Lower lobe of right lung (tissue), 2 donors: ENCODE measurements around the gene PRND. TPM values are rescaled to one million over a fixed set of nuclear protein-coding genes. Genes with fewer than 3 reads are reported as not detected.

ENCODE experiments used
- ATAC-seq, 2 donors: fragments of 200-7000 bp; cut with Tn5 transposase; one replicate each; pipeline ENCODE4 v1.9.1; 2020 to 2022; ENCODE audit warnings: mild to moderate bottlenecking in 2 of 2, moderate library complexity in 2 of 2
- DNase-seq: peaks from one replicate; pipeline ENCODE4 v3.0.0-alpha.2; 2020
- H3K27ac ChIP-seq: fragments of 200-600 bp; one replicate; pipeline ENCODE4 v1.8.0; 2022
- H3K27me3 ChIP-seq: fragments of 200-600 bp; one replicate; pipeline ENCODE4 v1.8.0; 2022; ENCODE audit warnings: low read depth
- H3K36me3 ChIP-seq: fragments of 200-600 bp; one replicate; pipeline ENCODE4 v1.8.0; 2022; ENCODE audit warnings: mild to moderate bottlenecking
- H3K4me1 ChIP-seq: fragments of 200-600 bp; one replicate; pipeline ENCODE4 v1.8.0; 2022
- H3K4me3 ChIP-seq: fragments of 200-600 bp; one replicate; pipeline ENCODE4 v1.8.0; 2022; ENCODE audit warnings: mild to moderate bottlenecking
- H3K9me3 ChIP-seq: fragments of 200-600 bp; one replicate; pipeline ENCODE4 v1.8.0; 2022
- CTCF ChIP-seq: fragments of 200-600 bp; IDR thresholded peaks from one replicate; pipeline ENCODE4 v1.8.0; 2022; ENCODE audit warnings: antibody characterized with exemption, mild to moderate bottlenecking
- intact Hi-C: fragments of 100-400 bp; cut with DNase I; formaldehyde crosslinking; loops from one replicate; pipeline ENCODE4 v1.11.0; 2022
- total RNA-seq: library from RNA; stranded (reverse); fragmentation: NEBNext Ultra II Directional; extraction: Animal tissue kit (Norgen Biotek cat#: 25700); gene quantifications from one replicate; pipeline ENCODE4 v1.2.1, GENCODE V29; 2021
- donor health status: DM: no; HTN: yes; CAD: no; lungs with severe emphysema.

The PRND gene
- total RNA-seq, 1 donor from 2014 or later = not detected

GRCh38 chr20:4763261-4763660 lies 41.6 kb downstream of the PRND start:
- H3K4me3 ChIP-seq = no peak overlapping the region
- DNase-seq (no peak), ATAC-seq (no peak)
- no peaks in the 10 kb centered on the region for H3K9me3 ChIP-seq
- H3K27ac ChIP-seq = no peak overlapping the region
- no peak for TF ChIP-seq CTCF
- no peaks in the 10 kb centered on the region for H3K36me3 ChIP-seq
- intact Hi-C loops = no loop called here
- no peaks in the 10 kb centered on the region for H3K27me3 ChIP-seq
- H3K4me1 ChIP-seq = no peaks in the 10 kb centered on the region

DNA sequence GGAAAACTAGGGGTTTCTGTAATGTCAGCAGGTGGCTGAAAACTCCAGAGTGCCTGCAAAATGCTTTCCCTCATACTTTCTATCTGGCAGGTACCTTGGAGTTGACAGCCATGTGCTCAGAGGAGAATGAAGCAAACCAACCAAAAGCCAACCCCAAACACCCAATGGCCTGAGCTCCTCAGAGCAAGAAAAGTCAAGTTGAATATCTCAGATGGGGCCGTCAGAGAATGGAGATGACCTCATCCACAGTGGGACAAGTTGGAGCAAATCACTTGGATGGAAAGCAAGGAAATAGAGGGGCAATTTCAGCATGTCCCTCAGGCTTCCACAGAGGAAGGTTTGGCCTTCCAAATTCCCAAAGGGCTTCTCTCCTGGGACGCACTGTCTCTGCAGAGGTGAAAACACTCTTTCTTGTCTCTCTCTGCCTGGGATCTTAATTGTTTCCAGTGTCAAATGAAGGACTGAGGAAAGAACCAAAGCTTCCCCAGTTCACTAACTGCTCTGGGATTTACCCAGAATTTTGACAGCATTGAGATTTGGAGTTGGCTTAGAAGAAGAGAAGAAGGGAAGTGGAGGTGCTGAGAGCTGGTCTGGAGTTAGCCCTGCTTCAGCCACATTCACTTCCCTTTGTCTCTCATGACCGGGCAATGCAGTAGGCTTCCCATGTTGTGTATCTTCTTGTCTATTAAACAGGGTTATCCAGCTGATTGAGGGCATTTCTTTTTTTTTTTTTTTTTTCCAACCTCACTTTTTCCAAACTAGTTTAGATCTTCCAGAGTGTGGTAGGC lies 42.2 kb downstream of the PRND start:
- TF ChIP-seq CTCF = no peak
- intact Hi-C loops = no loop called here
- H3K4me3 ChIP-seq = no peak overlapping the region
- DNase-seq (no peak), ATAC-seq (no peak)
- no peak overlapping the region for H3K27ac ChIP-seq
- no peaks in the 10 kb centered on the region for H3K9me3 ChIP-seq
- H3K27me3 ChIP-seq = no peaks in the 10 kb centered on the region
- no peaks in the 10 kb centered on the region for H3K4me1 ChIP-seq
- no peaks in the 10 kb centered on the region for H3K36me3 ChIP-seq

GRCh38 chr20:4764805-4765204 lies 43.1 kb downstream of the PRND start:
- H3K4me3 ChIP-seq = no peak overlapping the region
- no peak for TF ChIP-seq CTCF
- H3K27ac ChIP-seq = no peak overlapping the region
- no peaks in the 10 kb centered on the region for H3K36me3 ChIP-seq
- intact Hi-C loops = no loop called here
- no peak for ATAC-seq
- H3K4me1 ChIP-seq = no peaks in the 10 kb centered on the region
- no peaks in the 10 kb centered on the region for H3K9me3 ChIP-seq
- DNase-seq = no peak
- H3K27me3 ChIP-seq = no peaks in the 10 kb centered on the region

GRCh38 chr20:4765681-4766080 lies 44.0 kb downstream of the PRND start:
- TF ChIP-seq CTCF = no peak
- no peaks in the 10 kb centered on the region for H3K27me3 ChIP-seq
- no peak overlapping the region for H3K4me3 ChIP-seq
- no peak for ATAC-seq
- intact Hi-C loops = no loop called here
- H3K9me3 ChIP-seq = no peaks in the 10 kb centered on the region
- H3K36me3 ChIP-seq = no peaks in the 10 kb centered on the region
- no peak for DNase-seq
- no peak overlapping the region for H3K27ac ChIP-seq
- H3K4me1 ChIP-seq = no peaks in the 10 kb centered on the region

DNA sequence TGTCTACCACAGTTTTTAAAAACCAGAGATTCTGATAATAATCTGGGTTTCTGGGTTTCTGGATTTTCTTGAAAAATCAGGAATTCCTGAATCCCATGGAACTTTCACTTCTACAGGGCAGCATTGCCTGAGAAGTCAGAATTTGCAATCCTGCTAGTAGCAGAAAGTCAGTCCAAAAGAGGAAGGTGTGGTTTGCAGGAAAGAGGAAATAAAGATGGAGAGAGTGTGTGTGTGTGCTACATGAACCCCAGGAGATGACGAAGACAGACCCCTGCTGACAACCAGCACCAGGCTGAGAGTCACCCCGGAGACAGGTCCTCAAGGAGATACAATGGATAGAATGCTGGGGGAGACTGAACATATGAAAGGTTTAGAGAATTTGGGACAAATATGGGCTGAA lies 44.9 kb downstream of the PRND start:
- H3K4me1 ChIP-seq = no peaks in the 10 kb centered on the region
- H3K9me3 ChIP-seq = no peaks in the 10 kb centered on the region
- H3K36me3 ChIP-seq = no peaks in the 10 kb centered on the region
- intact Hi-C loops = no loop called here
- DNase-seq (no peak), ATAC-seq (peak; percentile 80 to 82)
- H3K27ac ChIP-seq = no peak overlapping the region
- no peaks in the 10 kb centered on the region for H3K27me3 ChIP-seq
- H3K4me3 ChIP-seq = no peak overlapping the region
- TF ChIP-seq CTCF = no peak
